B cell (primary cell): ENCODE results near the gene TK2. TPM values are rescaled to one million over a fixed set of nuclear protein-coding genes. Genes with fewer than 3 reads are reported as not detected.
A peak's percentile ranks its signal among the peaks of the same experiment; 100 is the strongest.

Source experiments
- ATAC-seq: fragments of 200-7000 bp; cut with Tn5 transposase; one replicate; pipeline ENCODE4 v1.10.0; 2021; ENCODE audit warnings: low read depth, mild to moderate bottlenecking, moderate number of reproducible peaks, moderate library complexity
- CTCF ChIA-PET: fragments of 350-600 bp; sonication (Branson Sonifier 250); formaldehyde crosslinking; loops from one replicate; lab custom pipeline; 2021; ENCODE audit warnings: antibody characterized with exemption, inconsistent platforms; lab: Charles Lee
- POLR2A ChIA-PET: fragments of 350-600 bp; sonication (Branson Sonifier 250); formaldehyde crosslinking; loops from one replicate; lab custom pipeline; 2021; ENCODE audit warnings: antibody characterized with exemption; lab: Charles Lee
- DNase-seq: peaks from one replicate; pipeline ENCODE4 v3.0.0; 2013
- H2AFZ ChIP-seq: 2 replicates; pipeline ENCODE4 v1.6.1; 2012; ENCODE audit warnings: mild to moderate bottlenecking, low read depth, low read length; ENCODE audit not compliant: insufficient read depth, poor library complexity, severe bottlenecking
- H3K27ac ChIP-seq, 2 donors: 1 replicate in 1 of 2; 2 replicates in 1 of 2; pipeline ENCODE4 v1.5.1; 2012 to 2013; ENCODE audit warnings: low read length in 2 of 2, mild to moderate bottlenecking in 2 of 2, moderate library complexity in 1 of 2
- H3K27me3 ChIP-seq, 4 experiments: fragments of 200-600 bp in 1 of 4; sonication (generic) in 1 of 4; replicated peaks in 1 of 4; 1 replicate in 2 of 4; 2 replicates in 2 of 4; pipeline versions ENCODE4 v1.6.1 to v1.7.0; 2013 to 2016; ENCODE audit warnings: low read length in 3 of 4, mild to moderate bottlenecking in 2 of 4, mixed read lengths in 1 of 4, moderate library complexity in 1 of 4; ENCODE audit not compliant: insufficient read depth in 4 of 4, control insufficient read depth in 3 of 4; ENCODE audit errors: control extremely low read depth in 1 of 4
- H3K36me3 ChIP-seq, 2 experiments: replicated peaks in 1 of 2; 1 replicate in 1 of 2; 2 replicates in 1 of 2; pipeline versions ENCODE4 v1.6.1 to v1.7.1; 2013; ENCODE audit warnings: low read length in 1 of 2; ENCODE audit not compliant: insufficient read depth in 2 of 2, control insufficient read depth in 1 of 2; ENCODE audit errors: control extremely low read depth in 1 of 2, extremely low read depth in 1 of 2
- H3K4me1 ChIP-seq, 2 donors: fragments of 200-600 bp in 1 of 2; sonication (generic) in 1 of 2; 1 replicate in 1 of 2; 2 replicates in 1 of 2; pipeline versions ENCODE4 v1.5.1 to v1.6.1; 2013 to 2017; ENCODE audit warnings: low read length in 2 of 2; ENCODE audit not compliant: control insufficient read depth in 2 of 2, insufficient read depth in 2 of 2
- H3K4me2 ChIP-seq: replicated peaks from 2 replicates; pipeline ENCODE3; 2012; ENCODE audit warnings: mild to moderate bottlenecking, low read depth, low read length; ENCODE audit not compliant: poor library complexity, severe bottlenecking
- H3K4me3 ChIP-seq, 5 experiments: fragments of 200-600 bp in 1 of 5; sonication (generic) in 1 of 5; 1 replicate in 3 of 5; 2 replicates in 2 of 5; pipeline versions ENCODE4 v1.5.1 to v1.7.0; 2011 to 2016; ENCODE audit warnings: low read length in 4 of 5, mild to moderate bottlenecking in 4 of 5, low read depth in 2 of 5, control low read depth in 1 of 5, moderate library complexity in 1 of 5; ENCODE audit not compliant: insufficient read depth in 1 of 5; ENCODE audit errors: control extremely low read depth in 1 of 5, extremely low read depth in 1 of 5
- H3K79me2 ChIP-seq: fragments of 200-600 bp; sonication (generic); one replicate; pipeline ENCODE4 v1.6.0; 2016; ENCODE audit warnings: low read length; ENCODE audit not compliant: control insufficient read depth, insufficient read depth
- H3K9ac ChIP-seq: fragments of 200-600 bp; sonication (generic); 2 replicates; pipeline ENCODE4 v1.6.1; 2017; ENCODE audit warnings: mild to moderate bottlenecking, low read length, moderate library complexity
- H3K9me3 ChIP-seq, 3 donors: one replicate each; pipeline versions ENCODE4 v1.6.1 to v1.7.1; 2013; ENCODE audit warnings: low read length in 2 of 3; ENCODE audit not compliant: control insufficient read depth in 2 of 3, insufficient read depth in 1 of 3; ENCODE audit errors: control extremely low read depth in 1 of 3
- H4K20me1 ChIP-seq: 2 replicates; pipeline ENCODE4 v1.6.0; 2012; ENCODE audit warnings: mild to moderate bottlenecking, low read length; ENCODE audit not compliant: insufficient read depth, control insufficient read depth, poor library complexity, severe bottlenecking
- H3K27ac Mint-ChIP-seq: one replicate; pipeline ENCODE4 v1.8.0; 2021; ENCODE audit warnings: mixed read lengths
- H3K27me3 Mint-ChIP-seq: one replicate; pipeline ENCODE4 v1.8.0; 2021; ENCODE audit warnings: mixed read lengths
- H3K4me1 Mint-ChIP-seq: one replicate; pipeline ENCODE4 v1.8.0; 2021; ENCODE audit warnings: mixed read lengths
- H3K4me3 Mint-ChIP-seq: one replicate; pipeline ENCODE4 v1.8.0; 2021; ENCODE audit warnings: mixed read lengths
- H3K9me3 Mint-ChIP-seq: one replicate; pipeline ENCODE4 v1.8.0; 2022; ENCODE audit warnings: mixed read lengths; ENCODE audit not compliant: insufficient read depth
- CTCF ChIP-seq: fragments of 200-600 bp; IDR thresholded peaks from one replicate; pipeline ENCODE4 v1.8.0; 2022; ENCODE audit warnings: antibody characterized with exemption, mild to moderate bottlenecking
- EZH2 ChIP-seq: IDR thresholded peaks from 2 replicates; pipeline ENCODE4 v1.6.1; 2012; ENCODE audit warnings: borderline replicate concordance, low read depth, mild to moderate bottlenecking, moderate library complexity, low read length; ENCODE audit not compliant: insufficient read depth, poor library complexity, severe bottlenecking
- WGBS: methylation state at CpG from one replicate; pipeline ENCODE4 v1.1.5; 2013; ENCODE audit warnings: missing lambda C conversion rate; ENCODE audit not compliant: insufficient coverage; 5-methylcytosine and 5-hydroxymethylcytosine counted together
- intact Hi-C: fragments of 100-400 bp; cut with micrococcal nuclease; formaldehyde crosslinking; loops from one replicate; pipeline ENCODE4 v1.10.0; 2022
- polyA plus RNA-seq: library from polyadenylated mRNA; depleted of rRNA; stranded (reverse); fragments of >200 nt; gene quantifications from 2 replicates; pipeline ENCODE4 v1.2.3, GENCODE V29; 2012
- total RNA-seq, 2 donors: library from RNA; stranded (reverse); fragments of 120-200 nt in 1 of 2; gene quantifications; 1 replicate in 1 of 2; 2 replicates in 1 of 2; pipeline versions ENCODE4 v1.2.3 to v1.2.4, GENCODE V29; 2013 to 2022

The TK2 gene
- total and polyA plus RNA-seq, 2 donors (not counting 1 experiment from before 2014, with no cell fraction given) = 2.9 to 9.7 TPM

GRCh38 chr16:66478733-66479511, 71.0 kb downstream of the TK2 start:
- Histone ChIP-seq H2AFZ (peak overlapping the region; percentile 39), H3K9ac (no peak overlapping the region), H3K36me3 (no peaks in the 10 kb centered on the region), H4K20me1 (no peaks in the 10 kb centered on the region), H3K9me3 (no peaks in the 10 kb centered on the region), H3K79me2 (no peaks in the 10 kb centered on the region), H3K27ac (no peak overlapping the region), H3K4me1 (peaks cover 23 to 29% of the 10 kb centered on the region in 2 donors), H3K4me3 (no peak overlapping the region), H3K4me2 (peak overlapping the region; percentile 42), H3K27me3 (peaks cover 0 to 6% (median 0%) of the 10 kb centered on the region in 4 experiments)
- H3K27ac Mint-ChIP-seq = no peak overlapping the region
- H3K4me3 Mint-ChIP-seq = no peak overlapping the region
- TF ChIP-seq CTCF (peak; percentile 75), EZH2 (no peak)
- ChIA-PET POLR2A (no interaction called here), CTCF (interaction anchor here (0.7 to 10.5 kb wide), 10 partner anchors 27 to 172 kb away, joined by 3 to 91 read pairs (median 4); no protein-coding TSS in a partner anchor)
- intact Hi-C loops = loop anchor here (1.0 kb wide), 3 partner anchors 73 to 129 kb away; no protein-coding TSS in a partner anchor
- 32% methylated on average over 6 of the region's 10 CpGs for WGBS
- ATAC-seq (peak; percentile 84), DNase-seq (peak; percentile 84)
- peaks cover 10% of the 10 kb centered on the region for H3K27me3 Mint-ChIP-seq
- H3K9me3 Mint-ChIP-seq = no peaks in the 10 kb centered on the region
- peaks cover 26% of the 10 kb centered on the region for H3K4me1 Mint-ChIP-seq

- ChIA-PET POLR2A (no interaction called here), CTCF (interaction anchor here (0.6 to 10.5 kb wide), 21 partner anchors 10 to 390 kb away, joined by 3 to 91 read pairs (median 4); partner anchors contain the start of gene CKLF)
- H3K4me3 Mint-ChIP-seq = no peak overlapping the region
- no peaks in the 10 kb centered on the region for H3K9me3 ChIP-seq
- no peak overlapping the region for H3K4me3 ChIP-seq
- no peak for ATAC-seq
- intact Hi-C loops = no loop called here
- no peak for DNase-seq
- H3K79me2 ChIP-seq = no peaks in the 10 kb centered on the region
- WGBS = 100% methylated on average over 1 of the region's 2 CpGs
- no peak overlapping the region for H3K27ac ChIP-seq
- H3K4me1 ChIP-seq = peaks cover 16 to 21% of the 10 kb centered on the region in 2 donors
- H4K20me1 ChIP-seq = no peaks in the 10 kb centered on the region
- no peak overlapping the region for H2AFZ ChIP-seq
- TF ChIP-seq CTCF (no peak), EZH2 (no peak)
- H3K27ac Mint-ChIP-seq = no peak overlapping the region
- peaks cover 19% of the 10 kb centered on the region for H3K4me1 Mint-ChIP-seq
- H3K9ac ChIP-seq = no peak overlapping the region
- H3K36me3 ChIP-seq = no peaks in the 10 kb centered on the region
- peaks cover 12% of the 10 kb centered on the region for H3K27me3 Mint-ChIP-seq
- H3K27me3 ChIP-seq = peaks cover 0 to 6% (median 2%) of the 10 kb centered on the region in 4 experiments
- H3K9me3 Mint-ChIP-seq = no peaks in the 10 kb centered on the region
- no peak overlapping the region for H3K4me2 ChIP-seq
Observed at GRCh38 chr16:66477028-66477515, 72.8 kb downstream of the TK2 start.
